ENCODE data around the gene CPNE2. TPM values are rescaled to one million over a fixed set of nuclear protein-coding genes. Genes with fewer than 3 reads are reported as not detected.
A peak's percentile ranks its signal among the peaks of the same experiment; 100 is the strongest.

Gene CPNE2
- total RNA-seq, 3 donors from 2014 or later (not counting 1 experiment from before 2014, with no cell fraction given) = 2.0 to 2.6 (median 2.4) TPM

- Mint-ChIP-seq H3K4me1 (peaks cover 0 to 5% of the 10 kb centered on the region in 2 donors), H3K36me3 (no peaks in the 10 kb centered on the region), H3K4me3 (no peak overlapping the region), H3K27ac (no peak overlapping the region), H3K27me3 (ENCODE audit: low read depth in 2 of 2) (no peaks in the 10 kb centered on the region), H3K9me3 (no peaks in the 10 kb centered on the region)
- TF ChIP-seq, protein P1, sequence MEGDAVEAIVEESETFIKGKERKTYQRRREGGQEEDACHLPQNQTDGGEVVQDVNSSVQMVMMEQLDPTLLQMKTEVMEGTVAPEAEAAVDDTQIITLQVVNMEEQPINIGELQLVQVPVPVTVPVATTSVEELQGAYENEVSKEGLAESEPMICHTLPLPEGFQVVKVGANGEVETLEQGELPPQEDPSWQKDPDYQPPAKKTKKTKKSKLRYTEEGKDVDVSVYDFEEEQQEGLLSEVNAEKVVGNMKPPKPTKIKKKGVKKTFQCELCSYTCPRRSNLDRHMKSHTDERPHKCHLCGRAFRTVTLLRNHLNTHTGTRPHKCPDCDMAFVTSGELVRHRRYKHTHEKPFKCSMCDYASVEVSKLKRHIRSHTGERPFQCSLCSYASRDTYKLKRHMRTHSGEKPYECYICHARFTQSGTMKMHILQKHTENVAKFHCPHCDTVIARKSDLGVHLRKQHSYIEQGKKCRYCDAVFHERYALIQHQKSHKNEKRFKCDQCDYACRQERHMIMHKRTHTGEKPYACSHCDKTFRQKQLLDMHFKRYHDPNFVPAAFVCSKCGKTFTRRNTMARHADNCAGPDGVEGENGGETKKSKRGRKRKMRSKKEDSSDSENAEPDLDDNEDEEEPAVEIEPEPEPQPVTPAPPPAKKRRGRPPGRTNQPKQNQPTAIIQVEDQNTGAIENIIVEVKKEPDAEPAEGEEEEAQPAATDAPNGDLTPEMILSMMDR (IDR thresholded peaks at IDR 0.05) = no peak
- DNase-seq = no peak
- intact Hi-C loops (cut with micrococcal nuclease) = no loop called here
- H3K27me3 ChIP-seq (ENCODE audit: control insufficient read depth, insufficient read depth, low read length) = no peaks in the 10 kb centered on the region
- no peak for ATAC-seq
- H3K36me3 ChIP-seq (ENCODE audit: control insufficient read depth, insufficient read depth, low read length) = peaks cover 80% of the 10 kb centered on the region
- H3K4me1 ChIP-seq (ENCODE audit: control insufficient read depth, insufficient read depth, low read length) = peaks cover 2% of the 10 kb centered on the region
- no peak overlapping the region for H3K27ac ChIP-seq (ENCODE audit: low read length)
- WGBS (ENCODE audit: insufficient coverage) = 75% methylated on average over 11 of the region's 11 CpGs
- H3K4me3 ChIP-seq (ENCODE audit: low read length) = no peak overlapping the region
- no peaks in the 10 kb centered on the region for H3K9me3 ChIP-seq (ENCODE audit: control insufficient read depth, insufficient read depth, low read length)
Measured at GRCh38 chr16:57051696-57052228, 40.6 kb upstream of the CPNE2 start.

DNA sequence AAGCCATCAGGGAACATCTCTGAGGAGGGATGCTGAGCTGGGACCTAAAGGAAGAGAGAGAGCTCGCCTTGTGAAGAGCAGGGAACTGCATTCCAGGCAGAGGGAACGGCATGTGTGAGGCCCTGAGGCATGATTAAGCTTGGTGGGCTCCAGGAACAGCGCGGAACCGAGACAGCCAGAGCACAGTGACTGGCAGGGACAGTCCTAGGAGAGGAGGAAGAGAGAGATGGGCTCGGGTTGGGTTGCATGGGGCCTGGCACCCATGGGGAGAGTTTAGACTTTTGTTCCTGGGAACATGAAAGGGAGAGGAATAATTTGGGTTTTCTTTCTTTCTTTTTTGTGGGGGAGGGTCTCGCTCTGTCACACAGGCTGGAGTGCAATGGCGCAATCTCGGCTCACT lies 39.2 kb upstream of the CPNE2 start:
- H3K27ac ChIP-seq (ENCODE audit: low read length) = no peak overlapping the region
- H3K36me3 ChIP-seq (ENCODE audit: control insufficient read depth, insufficient read depth, low read length) = peaks cover 75% of the 10 kb centered on the region
- DNase-seq = no peak
- Mint-ChIP-seq H3K4me3 (no peak overlapping the region), H3K4me1 (peaks cover 0 to 12% of the 10 kb centered on the region in 2 donors), H3K36me3 (peaks cover 8% of the 10 kb centered on the region), H3K27me3 (ENCODE audit: low read depth in 2 of 2) (no peaks in the 10 kb centered on the region), H3K27ac (peak overlapping the region in 1 of 2 donors; percentile 57), H3K9me3 (no peaks in the 10 kb centered on the region)
- H3K27me3 ChIP-seq (ENCODE audit: control insufficient read depth, insufficient read depth, low read length) = no peaks in the 10 kb centered on the region
- 98% methylated on average over 8 of the region's 9 CpGs for WGBS (ENCODE audit: insufficient coverage)
- ATAC-seq = no peak
- intact Hi-C loops (cut with micrococcal nuclease) = no loop called here
- no peaks in the 10 kb centered on the region for H3K9me3 ChIP-seq (ENCODE audit: control insufficient read depth, insufficient read depth, low read length)
- H3K4me3 ChIP-seq (ENCODE audit: low read length) = no peak overlapping the region
- H3K4me1 ChIP-seq (ENCODE audit: control insufficient read depth, insufficient read depth, low read length) = no peaks in the 10 kb centered on the region
- TF ChIP-seq, protein P1 (IDR thresholded peaks at IDR 0.05) = no peak

DNA sequence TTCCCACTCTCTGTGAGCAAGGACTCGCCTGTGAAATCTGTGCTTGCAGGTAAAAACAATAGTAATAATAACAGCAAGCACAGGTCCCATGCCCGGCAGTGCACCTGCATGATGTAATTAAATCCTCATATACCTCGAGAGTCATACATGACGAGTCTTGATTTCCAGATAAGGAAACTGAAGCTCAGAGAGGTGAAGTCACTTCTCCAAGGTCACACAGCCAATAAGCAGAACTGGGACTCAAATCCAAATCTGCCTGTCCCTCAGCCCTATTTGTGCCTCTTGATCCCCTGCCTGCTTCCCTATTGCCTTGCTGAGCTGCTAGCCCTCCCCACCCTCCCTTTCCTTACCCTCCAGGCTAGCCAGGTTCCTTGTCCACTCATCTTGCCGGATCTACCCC lies 38.0 kb upstream of the CPNE2 start:
- Histone ChIP-seq H3K27ac (ENCODE audit: low read length) (no peak overlapping the region), H3K27me3 (ENCODE audit: control insufficient read depth, insufficient read depth, low read length) (no peaks in the 10 kb centered on the region), H3K9me3 (ENCODE audit: control insufficient read depth, insufficient read depth, low read length) (no peaks in the 10 kb centered on the region), H3K36me3 (ENCODE audit: control insufficient read depth, insufficient read depth, low read length) (peaks cover 78% of the 10 kb centered on the region), H3K4me3 (ENCODE audit: low read length) (no peak overlapping the region), H3K4me1 (ENCODE audit: control insufficient read depth, insufficient read depth, low read length) (no peaks in the 10 kb centered on the region)
- Mint-ChIP-seq H3K27ac (no peak overlapping the region), H3K9me3 (no peaks in the 10 kb centered on the region), H3K4me1 (peaks cover 0 to 12% of the 10 kb centered on the region in 2 donors), H3K27me3 (ENCODE audit: low read depth in 2 of 2) (no peaks in the 10 kb centered on the region), H3K4me3 (no peak overlapping the region), H3K36me3 (peaks cover 8% of the 10 kb centered on the region)
- TF ChIP-seq, protein P1 (IDR thresholded peaks at IDR 0.05) = no peak
- intact Hi-C loops (cut with micrococcal nuclease) = no loop called here
- WGBS (ENCODE audit: insufficient coverage) = 97% methylated on average over 5 of the region's 5 CpGs
- no peak for ATAC-seq
- DNase-seq = no peak

- no peak overlapping the region for H3K27ac ChIP-seq (ENCODE audit: low read length)
- 92% methylated on average over 7 of the region's 7 CpGs for WGBS (ENCODE audit: insufficient coverage)
- Mint-ChIP-seq H3K27ac (no peak overlapping the region), H3K4me1 (peaks cover 0 to 12% of the 10 kb centered on the region in 2 donors), H3K27me3 (ENCODE audit: low read depth in 2 of 2) (no peaks in the 10 kb centered on the region), H3K9me3 (no peaks in the 10 kb centered on the region), H3K36me3 (peaks cover 8% of the 10 kb centered on the region), H3K4me3 (no peak overlapping the region)
- no peaks in the 10 kb centered on the region for H3K4me1 ChIP-seq (ENCODE audit: control insufficient read depth, insufficient read depth, low read length)
- TF ChIP-seq, protein P1 (IDR thresholded peaks at IDR 0.05) = no peak
- no peak overlapping the region for H3K4me3 ChIP-seq (ENCODE audit: low read length)
- no peaks in the 10 kb centered on the region for H3K9me3 ChIP-seq (ENCODE audit: control insufficient read depth, insufficient read depth, low read length)
- ATAC-seq = no peak
- DNase-seq = no peak
- H3K27me3 ChIP-seq (ENCODE audit: control insufficient read depth, insufficient read depth, low read length) = no peaks in the 10 kb centered on the region
- H3K36me3 ChIP-seq (ENCODE audit: control insufficient read depth, insufficient read depth, low read length) = peaks cover 80% of the 10 kb centered on the region
- intact Hi-C loops (cut with micrococcal nuclease) = no loop called here
Measured at GRCh38 chr16:57054771-57055170, 37.6 kb upstream of the CPNE2 start.
